ENCODE measurements around the gene PIK3R6. TPM values are rescaled to one million over a fixed set of nuclear protein-coding genes. Genes with fewer than 3 reads are reported as not detected.

Gene PIK3R6
- total RNA-seq, 1 donor from 2014 or later: not detected

- DNase-seq (ENCODE audit: low read depth): no peak
- TF ChIP-seq CTCF (conservative IDR thresholded peaks at IDR 0.05; ENCODE audit: low read depth, low read length): no peak
These were observed 43.6 kb upstream of the PIK3R6 start for GRCh38 chr17:8910969-8911604.

GRCh38 chr17:8909586-8910270 is 42.3 kb upstream of the PIK3R6 start:
- no peak overlapping the region for H3K4me3 ChIP-seq (ENCODE audit: low read depth, low read length)
- no peak for DNase-seq (ENCODE audit: low read depth)
- no peak for TF ChIP-seq CTCF (conservative IDR thresholded peaks at IDR 0.05; ENCODE audit: low read depth, low read length)

More at GRCh38 chr17:8910969-8911604, 43.6 kb upstream of the PIK3R6 start:
- no peak overlapping the region for H3K4me3 ChIP-seq (ENCODE audit: low read depth, low read length)

GRCh38 chr17:8905331-8905730 is 37.9 kb upstream of the PIK3R6 start:
- TF ChIP-seq CTCF (conservative IDR thresholded peaks at IDR 0.05; ENCODE audit: low read depth, low read length): no peak
- DNase-seq (ENCODE audit: low read depth): no peak
- no peak overlapping the region for H3K4me3 ChIP-seq (ENCODE audit: low read depth, low read length)

- no peak for TF ChIP-seq CTCF (conservative IDR thresholded peaks at IDR 0.05; ENCODE audit: low read depth, low read length)
- no peak for DNase-seq (ENCODE audit: low read depth)
- H3K4me3 ChIP-seq (ENCODE audit: low read depth, low read length): no peak overlapping the region
These were observed 37.2 kb upstream of the PIK3R6 start for GRCh38 chr17:8904686-8905085.

DNA sequence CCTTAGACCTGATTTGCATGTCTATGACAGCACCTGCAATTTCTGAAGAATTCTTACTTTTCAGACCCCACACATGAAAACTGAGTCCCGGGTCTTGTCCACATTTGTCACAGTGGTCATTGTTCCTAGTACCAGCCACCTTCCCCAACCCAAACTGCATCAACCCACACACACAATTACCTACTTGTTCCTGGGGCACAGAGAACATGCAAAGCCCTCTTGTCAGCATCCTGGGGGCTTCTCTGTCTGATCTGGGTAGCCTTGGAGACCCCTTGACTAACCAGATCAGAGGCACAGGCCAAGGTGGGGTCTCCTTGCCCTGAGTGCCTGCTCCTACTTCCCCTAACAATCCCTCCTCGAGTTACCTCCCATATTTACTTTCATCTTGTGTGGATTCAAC is 36.7 kb upstream of the PIK3R6 start:
- no peak overlapping the region for H3K4me3 ChIP-seq (ENCODE audit: low read depth, low read length)
- no peak for TF ChIP-seq CTCF (conservative IDR thresholded peaks at IDR 0.05; ENCODE audit: low read depth, low read length)
- DNase-seq (ENCODE audit: low read depth): no peak

GRCh38 chr17:8900626-8901585 is 33.4 kb upstream of the PIK3R6 start:
- no peak for TF ChIP-seq CTCF (conservative IDR thresholded peaks at IDR 0.05; ENCODE audit: low read depth, low read length)
- no peak for DNase-seq (ENCODE audit: low read depth)
- H3K4me3 ChIP-seq (ENCODE audit: low read depth, low read length): no peak overlapping the region

Measured in epithelial cell of proximal tubule (primary cell).